HG03064 (cell line): ENCODE data around the gene LRIF1.
"Not testable (repeated sequence)": the region's sequence is repeated elsewhere in the genome, so short reads cannot be mapped to it uniquely, and the experiment has no call there.

ENCODE experiments used
- ATAC-seq: cut with Tn5 transposase; IDR thresholded peaks from one replicate; pipeline ENCODE4 v1.9.1; 2021; ENCODE audit warnings: low read depth; ENCODE audit not compliant: unreplicated experiment

Gene LRIF1, protein sequence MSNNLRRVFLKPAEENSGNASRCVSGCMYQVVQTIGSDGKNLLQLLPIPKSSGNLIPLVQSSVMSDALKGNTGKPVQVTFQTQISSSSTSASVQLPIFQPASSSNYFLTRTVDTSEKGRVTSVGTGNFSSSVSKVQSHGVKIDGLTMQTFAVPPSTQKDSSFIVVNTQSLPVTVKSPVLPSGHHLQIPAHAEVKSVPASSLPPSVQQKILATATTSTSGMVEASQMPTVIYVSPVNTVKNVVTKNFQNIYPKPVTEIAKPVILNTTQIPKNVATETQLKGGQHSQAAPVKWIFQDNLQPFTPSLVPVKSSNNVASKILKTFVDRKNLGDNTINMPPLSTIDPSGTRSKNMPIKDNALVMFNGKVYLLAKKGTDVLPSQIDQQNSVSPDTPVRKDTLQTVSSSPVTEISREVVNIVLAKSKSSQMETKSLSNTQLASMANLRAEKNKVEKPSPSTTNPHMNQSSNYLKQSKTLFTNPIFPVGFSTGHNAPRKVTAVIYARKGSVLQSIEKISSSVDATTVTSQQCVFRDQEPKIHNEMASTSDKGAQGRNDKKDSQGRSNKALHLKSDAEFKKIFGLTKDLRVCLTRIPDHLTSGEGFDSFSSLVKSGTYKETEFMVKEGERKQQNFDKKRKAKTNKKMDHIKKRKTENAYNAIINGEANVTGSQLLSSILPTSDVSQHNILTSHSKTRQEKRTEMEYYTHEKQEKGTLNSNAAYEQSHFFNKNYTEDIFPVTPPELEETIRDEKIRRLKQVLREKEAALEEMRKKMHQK

DNA sequence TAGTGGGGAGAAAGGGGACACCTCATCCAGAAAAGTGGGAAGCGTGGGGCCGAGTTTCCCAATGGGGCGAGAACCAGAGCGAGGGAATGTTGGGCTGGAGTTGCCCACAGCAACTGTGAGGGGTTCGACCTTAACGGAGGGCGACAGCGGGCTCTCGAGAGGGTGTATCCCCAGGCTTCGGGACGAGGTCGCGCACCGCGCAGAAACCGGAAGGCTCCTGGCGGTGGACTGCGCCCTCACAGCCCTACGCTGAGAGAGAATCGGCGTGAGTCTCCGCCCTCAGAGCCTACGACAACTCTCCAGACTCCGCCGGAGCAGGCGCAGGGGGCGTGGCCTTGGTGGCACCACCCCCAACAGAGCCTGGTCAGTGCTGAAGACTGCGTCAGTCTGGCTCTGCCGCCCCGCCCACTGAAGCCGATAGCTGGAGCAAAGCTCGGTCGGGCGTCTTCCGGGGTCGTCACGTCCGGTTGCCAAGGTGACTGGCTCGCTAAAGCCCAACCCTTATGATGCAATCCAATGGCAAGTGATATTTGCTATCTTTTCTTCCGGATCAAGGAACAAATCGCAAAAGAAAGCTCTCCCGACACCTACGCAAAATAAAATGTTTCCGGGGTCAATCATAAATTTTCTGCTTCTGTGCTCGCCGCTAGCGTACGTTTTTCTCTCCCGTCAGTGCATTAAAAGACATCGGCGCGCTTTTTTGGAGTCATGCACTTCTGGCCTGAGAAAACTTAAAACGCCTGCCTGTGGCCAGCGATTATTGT, at the start of gene LRIF1:
Gene LRIF1 (minus strand): TSS at position 232 of the 764 bp plus-strand sequence. CDS start 234 bp downstream, outside the sequence.
- ATAC-seq = peak; percentile 91

DNA sequence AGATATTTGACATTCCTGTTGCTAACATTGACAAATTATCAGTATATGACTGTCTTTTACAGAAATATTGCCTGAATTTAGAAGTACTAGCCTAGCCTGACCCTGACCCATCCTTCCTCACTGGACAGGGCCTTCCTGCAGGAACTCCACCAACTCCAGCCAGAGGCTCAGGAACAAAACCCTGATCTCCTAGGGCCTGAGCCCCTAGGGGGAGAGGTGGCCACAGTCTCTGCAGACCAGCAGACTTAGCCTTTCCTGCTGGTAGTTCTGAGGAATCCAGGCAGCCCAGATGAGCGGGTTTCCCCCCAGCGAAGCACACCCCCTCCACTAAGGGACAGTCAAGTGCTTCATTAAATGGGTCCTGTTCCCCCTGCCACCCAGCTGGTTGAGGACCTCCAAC, 44.3 kb upstream of the LRIF1 start:
- no peak for ATAC-seq

GRCh38 chr1:111006556-111006955, 42.8 kb upstream of the LRIF1 start:
- ATAC-seq = no peak

- ATAC-seq = not testable (repeated sequence)
Observed at GRCh38 chr1:110999607-111000006, 35.9 kb upstream of the LRIF1 start.

- ATAC-seq = not testable (repeated sequence)
Observed at GRCh38 chr1:110992329-110992728, 28.6 kb upstream of the LRIF1 start.

DNA sequence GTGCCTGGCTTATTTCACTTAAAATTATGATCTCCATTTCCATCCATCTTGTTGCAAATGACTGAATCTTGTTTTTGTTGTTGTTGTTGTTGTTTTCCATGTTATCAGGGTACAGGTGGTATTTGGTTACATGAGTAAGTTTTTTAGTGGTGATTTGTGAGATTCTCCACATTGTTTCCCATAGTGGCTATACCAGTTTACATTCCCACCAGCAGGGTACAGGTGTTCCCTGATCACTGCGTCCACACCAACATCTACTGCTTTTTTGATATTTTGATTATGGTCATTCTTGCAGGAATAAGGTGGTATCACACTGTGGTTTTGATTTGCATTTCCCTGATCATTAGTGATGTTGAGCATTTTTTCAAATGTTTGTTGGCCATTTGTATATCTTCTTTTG, 27.6 kb upstream of the LRIF1 start:
- not testable (repeated sequence) for ATAC-seq

DNA sequence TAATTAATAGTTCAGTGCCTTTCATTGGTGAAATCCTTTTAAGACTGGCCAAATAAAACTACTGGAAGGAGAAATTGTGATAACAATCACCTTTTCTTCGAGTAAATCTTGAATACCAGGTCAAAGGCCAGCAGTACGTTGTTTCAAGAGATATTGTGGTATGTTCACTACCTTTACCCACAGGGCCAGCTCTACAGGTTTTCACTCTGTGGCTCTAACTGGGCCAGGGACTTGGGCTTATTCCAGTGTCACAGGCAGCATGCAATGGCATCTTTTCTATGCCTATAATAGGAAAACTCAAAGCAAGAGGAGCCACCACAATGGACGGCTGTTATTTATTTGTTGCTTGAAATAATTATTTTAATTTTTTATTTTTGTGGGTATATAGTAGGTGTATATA, 26.8 kb upstream of the LRIF1 start:
- no peak for ATAC-seq

DNA sequence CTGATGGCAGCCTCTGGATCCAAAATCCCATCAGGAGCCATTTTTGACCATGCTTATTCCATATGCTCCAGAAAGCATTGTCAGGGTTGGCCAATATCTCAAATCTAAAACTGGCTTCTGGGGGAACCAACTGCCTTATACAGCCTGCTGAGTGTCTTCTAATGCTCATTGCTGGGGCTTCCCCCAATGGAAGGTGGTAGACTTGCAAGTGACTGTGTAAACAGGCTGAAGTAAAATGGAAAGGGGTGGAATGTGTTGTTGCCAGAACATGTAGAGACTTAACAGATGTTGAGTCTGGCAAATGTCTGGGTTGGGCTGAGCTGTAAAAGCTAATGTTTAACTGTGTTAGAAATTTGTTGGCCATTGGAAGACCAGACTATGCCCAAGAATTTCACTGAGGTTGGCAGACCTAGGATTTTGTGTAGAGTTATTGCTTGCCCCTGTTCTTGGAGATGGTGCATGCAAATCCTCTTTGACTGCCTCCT, 22.7 kb upstream of the LRIF1 start:
- ATAC-seq = no peak

DNA sequence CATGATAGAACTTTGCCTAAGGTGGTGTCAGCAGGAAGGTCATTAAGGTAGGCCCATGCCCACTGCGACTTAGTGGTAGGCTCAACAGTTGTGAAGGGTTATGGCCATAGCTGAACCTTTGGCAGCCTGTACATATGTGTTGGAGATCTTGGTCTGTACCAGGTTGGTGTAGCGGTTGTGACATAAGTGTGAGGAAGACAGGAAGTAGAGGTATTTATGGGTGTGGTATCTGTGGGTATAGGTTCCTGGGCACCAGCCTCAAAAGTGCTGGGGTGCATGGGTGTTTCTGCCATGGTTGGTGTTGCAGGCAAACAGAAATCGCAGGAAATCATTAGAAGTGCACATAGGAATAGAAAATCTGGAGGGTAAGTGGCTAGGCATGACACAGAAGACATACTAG, 18.6 kb upstream of the LRIF1 start:
- ATAC-seq = no peak

- ATAC-seq = no peak
Observed at GRCh38 chr1:110979154-110979553, 15.4 kb upstream of the LRIF1 start.

DNA sequence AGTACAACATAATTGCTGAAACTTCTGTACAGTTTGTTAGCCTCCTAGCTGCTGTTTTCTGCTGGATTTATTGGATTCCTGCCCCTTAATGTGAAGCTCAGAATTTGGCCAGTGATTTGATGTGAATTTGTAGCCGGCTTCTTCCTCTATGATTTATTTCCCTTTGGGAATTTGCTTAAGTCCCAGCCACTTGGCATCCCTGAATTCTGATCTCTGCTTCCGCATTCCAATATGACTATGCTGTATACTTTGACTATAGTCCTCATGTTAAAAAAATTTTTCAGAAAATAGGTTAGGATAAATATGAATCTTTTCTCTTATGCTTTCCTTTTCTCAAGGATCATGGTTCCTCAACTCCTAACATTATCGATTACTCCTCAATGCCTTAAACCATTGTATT, 12.4 kb upstream of the LRIF1 start:
- no peak for ATAC-seq

GRCh38 chr1:110975265-110975664, 11.5 kb upstream of the LRIF1 start:
- no peak for ATAC-seq

DNA sequence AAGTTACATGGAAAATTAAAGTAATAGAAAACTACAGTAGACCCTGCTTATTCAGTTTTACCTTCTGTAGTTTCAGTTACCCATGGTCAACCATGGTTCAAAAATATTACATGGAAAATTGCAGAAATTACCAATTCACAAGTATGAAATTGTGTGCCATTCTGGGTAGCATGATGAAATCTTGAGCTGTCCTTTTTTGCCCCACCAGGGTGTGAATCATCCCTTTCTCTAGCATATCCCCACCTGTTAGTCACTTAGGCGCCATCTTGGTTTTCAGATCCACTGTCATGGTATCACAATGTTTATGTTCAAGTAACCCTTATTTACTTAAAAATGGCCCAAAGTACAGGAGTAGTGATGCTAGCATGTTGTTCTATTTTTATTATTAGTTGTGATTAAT, 3.5 kb upstream of the LRIF1 start:
- ATAC-seq = no peak

DNA sequence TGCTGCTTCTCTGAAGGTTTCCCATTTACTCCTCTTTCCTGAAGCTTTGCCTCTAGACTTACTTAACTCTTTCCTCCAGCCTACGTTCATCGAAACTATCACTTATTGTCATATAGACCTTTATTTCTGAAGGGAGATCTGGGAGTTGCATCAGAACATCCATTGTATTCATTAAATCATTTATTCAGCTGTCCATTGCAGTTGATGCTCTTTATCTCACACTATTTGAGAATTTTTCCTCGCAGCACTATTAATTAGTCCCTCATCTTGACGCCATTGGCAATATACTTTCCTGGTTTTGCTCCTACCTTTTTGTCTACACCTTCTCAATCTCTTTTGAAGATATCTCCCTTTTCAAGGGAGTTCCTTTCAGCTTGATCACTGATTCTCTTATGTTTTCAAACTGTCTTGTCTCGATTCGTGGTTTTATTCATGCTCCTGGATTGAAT, 757 bp upstream of the LRIF1 start:
- ATAC-seq = no peak

DNA sequence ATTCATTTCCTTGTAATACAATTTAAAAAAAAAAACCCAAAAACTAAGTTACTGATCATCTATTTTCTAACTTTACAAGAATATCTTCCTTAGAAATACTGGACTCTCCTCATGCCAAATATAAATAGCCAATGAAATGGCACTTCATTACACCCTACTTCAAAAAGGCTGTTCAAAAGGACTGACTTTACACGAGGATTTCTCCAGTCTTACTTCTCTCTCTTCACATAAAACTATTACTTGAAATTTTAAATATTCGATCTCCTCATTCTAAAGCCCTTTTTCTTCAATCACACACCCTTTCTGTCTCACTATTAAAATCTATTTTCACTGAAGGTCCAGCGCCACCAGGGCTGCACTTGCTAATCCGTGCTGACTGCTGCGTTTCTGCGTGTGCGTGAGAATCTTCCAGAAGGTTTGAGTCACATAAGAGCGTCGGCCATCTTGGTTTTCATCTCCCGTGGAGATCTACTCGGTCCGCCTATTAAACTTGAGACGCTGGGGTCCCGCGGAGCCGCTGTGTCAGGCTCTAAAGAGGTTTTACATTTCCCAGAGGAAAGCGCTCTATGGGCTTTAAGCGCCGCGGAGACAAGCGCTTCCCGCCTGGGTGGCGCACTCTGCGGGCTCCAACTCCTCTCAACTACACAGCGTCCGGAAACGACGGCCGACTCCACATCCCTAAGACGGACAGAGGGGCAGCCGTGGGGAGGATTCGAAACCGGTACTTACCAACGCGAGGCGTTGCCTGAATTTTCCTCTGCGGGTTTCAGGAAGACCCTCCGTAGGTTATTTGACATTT, 631 bp downstream of the LRIF1 start:
- ATAC-seq = peak; percentile 33

GRCh38 chr1:110961902-110962301, 1.8 kb downstream of the LRIF1 start:
- no peak for ATAC-seq

DNA sequence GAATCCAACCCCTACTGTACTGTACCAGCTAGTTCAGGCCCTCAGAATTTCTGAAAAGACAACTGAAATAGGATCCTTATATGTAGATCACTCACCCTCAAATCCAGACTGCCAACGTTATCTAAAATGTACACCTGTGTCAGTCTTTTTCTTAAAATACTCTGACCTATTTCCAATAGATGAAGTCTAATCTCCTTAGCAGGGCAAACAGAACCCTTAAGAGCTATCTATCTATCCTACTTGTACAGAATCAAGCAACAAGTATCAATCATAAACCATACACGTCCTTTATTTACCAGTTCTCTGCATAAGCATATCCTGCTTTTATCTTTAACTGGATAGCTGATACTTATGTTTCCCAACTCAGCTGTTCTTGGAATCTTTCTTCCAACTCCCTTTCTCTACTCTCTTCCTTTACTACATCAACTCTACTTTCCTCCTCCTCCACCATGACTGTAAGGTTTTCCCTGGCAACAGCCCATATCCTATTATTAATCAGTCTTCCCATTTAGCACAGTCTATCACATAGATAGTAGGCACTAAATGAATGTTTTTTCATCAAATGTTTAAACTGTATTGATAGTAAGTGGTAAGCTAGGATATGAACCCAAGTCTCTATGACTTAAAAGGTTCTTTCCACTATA, 2.8 kb downstream of the LRIF1 start:
- no peak for ATAC-seq

DNA sequence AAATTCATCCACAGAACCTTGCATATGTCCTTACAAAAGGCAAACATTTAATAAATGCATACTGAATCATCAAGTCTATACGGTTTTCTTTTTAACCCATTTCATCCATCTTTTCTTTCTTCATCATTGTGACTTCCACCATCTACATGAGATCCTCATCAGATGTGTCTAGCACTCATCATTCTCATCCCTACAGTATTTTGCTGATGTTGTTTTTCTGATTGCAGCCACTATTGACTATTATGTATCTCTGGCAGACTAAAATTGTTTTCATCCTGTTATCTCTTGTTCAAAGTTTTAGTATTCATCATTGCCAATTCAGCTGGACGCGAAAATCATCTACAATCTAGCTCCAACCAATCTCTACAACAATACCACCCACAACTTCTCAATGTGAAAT, 5.9 kb downstream of the LRIF1 start:
- no peak for ATAC-seq

DNA sequence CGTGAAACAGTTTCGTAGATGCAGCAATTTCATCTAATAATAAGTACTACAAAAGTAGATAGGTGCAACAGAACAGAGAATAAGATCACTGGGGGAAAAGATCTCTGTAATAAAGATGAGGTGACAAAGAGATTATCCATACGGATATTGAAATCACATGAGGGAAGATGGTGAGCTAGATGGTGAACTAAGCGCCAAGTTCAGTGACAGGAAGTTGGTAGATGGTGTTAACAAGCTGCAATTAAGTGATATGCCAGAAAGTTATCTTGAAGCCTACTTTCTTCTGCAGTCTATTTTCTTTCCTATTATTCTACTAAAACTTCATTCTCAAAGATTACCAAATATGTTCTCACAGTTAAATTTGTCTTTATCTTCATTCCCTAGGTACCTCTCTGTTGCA, 7.1 kb downstream of the LRIF1 start:
- no peak for ATAC-seq

DNA sequence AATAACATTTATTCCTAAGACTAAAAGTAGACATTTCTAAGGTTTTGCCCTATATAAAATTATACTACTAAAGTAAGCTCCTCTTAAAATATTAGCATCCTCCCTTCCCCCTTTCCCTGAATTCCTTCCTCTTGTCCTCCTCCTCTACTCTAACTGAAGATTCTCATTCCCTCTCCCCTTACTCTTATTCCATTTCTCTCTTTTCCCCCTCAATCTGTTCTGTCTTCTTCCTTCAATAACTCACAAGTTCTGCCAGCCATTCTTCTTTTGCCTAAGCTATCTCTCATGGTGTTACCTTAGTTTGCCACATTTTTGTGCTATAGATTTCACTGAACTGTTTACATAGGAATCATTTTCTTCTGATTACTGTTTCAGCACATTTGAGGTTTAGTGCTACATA, 10.7 kb downstream of the LRIF1 start:
- no peak for ATAC-seq
